ENCODE measurements around the gene TMEM119. TPM values are rescaled to one million over a fixed set of nuclear protein-coding genes. Genes with fewer than 3 reads are reported as not detected.
A peak's percentile ranks its signal among the peaks of the same experiment; 100 is the strongest.
"Not testable (repeated sequence)": the region's sequence is repeated elsewhere in the genome, so short reads cannot be mapped to it uniquely, and the experiment has no call there.

TMEM119 gene
- total RNA-seq, 1 experiment from 2014 or later = not detected

GRCh38 chr12:108559748-108560147 is 38.1 kb downstream of the TMEM119 start:
- BruUV-seq (replicated peaks) = no TSS peak
- H3K4me1 ChIP-seq = 0 out of 2 replicates have a peak, but pooled peaks cover 3% of the 10 kb centered on the region
- Mint-ChIP-seq H3K27ac (ENCODE audit: unreplicated experiment) (peak overlapping the region; percentile 99), H3K36me3 (ENCODE audit: insufficient read depth, unreplicated experiment) (peaks cover 30% of the 10 kb centered on the region), H3K27me3 (ENCODE audit: insufficient read depth, unreplicated experiment) (no peaks in the 10 kb centered on the region), H3K9me3 (ENCODE audit: unreplicated experiment) (no peaks in the 10 kb centered on the region), H3K4me3 (ENCODE audit: unreplicated experiment) (peak overlapping the region; percentile 96), H3K4me1 (ENCODE audit: low read depth, unreplicated experiment) (no peaks in the 10 kb centered on the region)
- ChIA-PET CTCF (interaction anchor here (0.5 kb wide), 1 partner anchor 872 kb away, joined by 4 read pairs; no protein-coding TSS in a partner anchor), POLR2A (no interaction called here)
- intact Hi-C loops (cut with micrococcal nuclease; ENCODE audit: unreplicated experiment) = no loop called here
- no peak for TF ChIP-seq CTCF (IDR thresholded peaks at IDR 0.05; ENCODE audit: insufficient read depth in 1 of 2, low read depth in 1 of 2, low read length in 1 of 2, severe bottlenecking in 1 of 2, unreplicated experiment in 1 of 2)
- peak overlapping the region; percentile 92 for H3K4me3 ChIP-seq (ENCODE audit: low read depth, low read length)
- no peaks in the 10 kb centered on the region; the same call in 1 of the 2 replicates for H3K36me3 ChIP-seq (ENCODE audit: control insufficient read depth, insufficient read depth, low read length)
- H3K9me3 ChIP-seq = no peaks in the 10 kb centered on the region
- no peak for DNase-seq
- no peaks in the 10 kb centered on the region for H3K27me3 ChIP-seq (replicated peaks; ENCODE audit: control insufficient read depth, insufficient read depth, low read length)

- H3K9me3 Mint-ChIP-seq (ENCODE audit: unreplicated experiment) = no peaks in the 10 kb centered on the region
- no peak for TF ChIP-seq CTCF (IDR thresholded peaks at IDR 0.05; ENCODE audit: insufficient read depth in 1 of 2, low read depth in 1 of 2, low read length in 1 of 2, severe bottlenecking in 1 of 2, unreplicated experiment in 1 of 2)
- CTCF ChIA-PET = no interaction called here
- BruUV-seq (replicated peaks) = no TSS peak
- no peaks in the 10 kb centered on the region for H3K27me3 Mint-ChIP-seq (ENCODE audit: insufficient read depth, unreplicated experiment)
- H3K36me3 Mint-ChIP-seq (ENCODE audit: insufficient read depth, unreplicated experiment) = peaks cover 30% of the 10 kb centered on the region
- POLR2A ChIA-PET = no interaction called here
- no peaks in the 10 kb centered on the region for H3K27me3 ChIP-seq (replicated peaks; ENCODE audit: control insufficient read depth, insufficient read depth, low read length)
- no peak for DNase-seq
- peaks cover 1% of the 10 kb centered on the region for H3K4me1 Mint-ChIP-seq (ENCODE audit: low read depth, unreplicated experiment)
- no peak overlapping the region for H3K27ac Mint-ChIP-seq (ENCODE audit: unreplicated experiment)
- no peaks in the 10 kb centered on the region; the same call in 1 of the 2 replicates for H3K36me3 ChIP-seq (ENCODE audit: control insufficient read depth, insufficient read depth, low read length)
- intact Hi-C loops (cut with micrococcal nuclease; ENCODE audit: unreplicated experiment) = no loop called here
- H3K4me1 ChIP-seq = 0 out of 2 replicates have a peak, but pooled peaks cover 3% of the 10 kb centered on the region
- peak overlapping the region; percentile 96 for H3K4me3 Mint-ChIP-seq (ENCODE audit: unreplicated experiment)
- H3K9me3 ChIP-seq = no peaks in the 10 kb centered on the region
- no peak overlapping the region for H3K4me3 ChIP-seq (ENCODE audit: low read depth, low read length)
Measured at GRCh38 chr12:108559007-108559655, 38.8 kb downstream of the TMEM119 start.

DNA sequence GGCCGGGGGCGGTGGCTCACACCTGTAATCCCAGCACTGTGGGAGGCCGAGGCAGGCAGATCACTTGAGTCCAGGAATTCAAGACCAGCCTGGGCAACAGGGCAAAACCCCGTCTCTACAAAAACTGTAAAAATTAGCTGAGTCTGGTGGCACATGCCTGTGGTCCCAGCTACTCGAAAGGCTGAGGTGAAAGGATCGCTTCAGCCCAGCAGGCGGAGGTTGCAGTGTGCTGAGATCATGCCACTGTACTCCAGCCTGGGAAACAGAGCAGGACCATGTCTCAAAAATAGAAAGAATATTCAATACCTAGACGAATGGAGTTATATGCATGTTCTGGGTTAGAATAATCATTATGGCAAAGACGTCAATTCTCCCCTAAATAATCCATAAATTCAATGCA is 42.5 kb downstream of the TMEM119 start:
- H3K4me3 ChIP-seq (ENCODE audit: low read depth, low read length); H3K36me3 ChIP-seq (ENCODE audit: control insufficient read depth, insufficient read depth, low read length); H3K4me1 ChIP-seq; H3K9me3 Mint-ChIP-seq (ENCODE audit: unreplicated experiment); H3K9me3 ChIP-seq; intact Hi-C loops (cut with micrococcal nuclease; ENCODE audit: unreplicated experiment); H3K27me3 Mint-ChIP-seq (ENCODE audit: insufficient read depth, unreplicated experiment); H3K4me3 Mint-ChIP-seq (ENCODE audit: unreplicated experiment); BruUV-seq (replicated peaks); H3K4me1 Mint-ChIP-seq (ENCODE audit: low read depth, unreplicated experiment); H3K27ac Mint-ChIP-seq (ENCODE audit: unreplicated experiment); H3K27me3 ChIP-seq (replicated peaks; ENCODE audit: control insufficient read depth, insufficient read depth, low read length); DNase-seq; CTCF ChIA-PET; POLR2A ChIA-PET: not testable (repeated sequence)
- peaks cover 31% of the 10 kb centered on the region for H3K36me3 Mint-ChIP-seq (ENCODE audit: insufficient read depth, unreplicated experiment)
